ENCODE data around the gene STMN3.

The STMN3 gene

GRCh38 chr20:63653041-63653973 lies at the start of gene STMN3:
Gene STMN3 (minus strand): TSS chr20:63653424. CDS start chr20:63653345, 79 bp downstream.
- H3K9ac ChIP-seq (ENCODE audit: insufficient read length, low read depth) = peak within 1 kb of the TSS; percentile 76
- peaks cover 9% of the 10 kb centered on the region for H3K27me3 ChIP-seq (ENCODE audit: insufficient read depth, insufficient read length)
- no peak for TF ChIP-seq YY1 (IDR thresholded peaks at IDR 0.05; ENCODE audit: insufficient read depth, insufficient read length)
- no peak for TF ChIP-seq SUZ12 (IDR thresholded peaks at IDR 0.05; ENCODE audit: extremely low read depth, insufficient read depth, insufficient read length)
- TF ChIP-seq ZNF274 (IDR thresholded peaks at IDR 0.05; ENCODE audit: low read depth, low read length) = no peak
- no peaks in the 10 kb centered on the region for H3K9me3 ChIP-seq (ENCODE audit: insufficient read depth, low read length)
- peak; percentile 94 for DNase-seq (ENCODE audit: low read depth, low spot score)
- peaks cover 4% of the 10 kb centered on the region for H3K36me3 ChIP-seq (ENCODE audit: insufficient read depth, insufficient read length, low read length)
- H3K4me3 ChIP-seq (ENCODE audit: insufficient read length, low read depth) = peak within 1 kb of the TSS; percentile 57
- H3K4me1 ChIP-seq (ENCODE audit: insufficient read depth, insufficient read length) = peaks cover 24% of the 10 kb centered on the region

GRCh38 chr20:63702036-63702665 lies 48.9 kb upstream of the STMN3 start:
- TF ChIP-seq SUZ12 (IDR thresholded peaks at IDR 0.05; ENCODE audit: extremely low read depth, insufficient read depth, insufficient read length) (no peak), ZNF274 (IDR thresholded peaks at IDR 0.05; ENCODE audit: low read depth, low read length) (no peak), YY1 (IDR thresholded peaks at IDR 0.05; ENCODE audit: insufficient read depth, insufficient read length) (no peak)
- Histone ChIP-seq H3K36me3 (ENCODE audit: insufficient read depth, insufficient read length, low read length) (peaks cover 93% of the 10 kb centered on the region), H3K27me3 (ENCODE audit: insufficient read depth, insufficient read length) (no peaks in the 10 kb centered on the region), H3K9ac (ENCODE audit: insufficient read length, low read depth) (no peak overlapping the region), H3K4me3 (ENCODE audit: insufficient read length, low read depth) (no peak overlapping the region), H3K4me1 (ENCODE audit: insufficient read depth, insufficient read length) (peaks cover 34% of the 10 kb centered on the region), H3K9me3 (ENCODE audit: insufficient read depth, low read length) (no peaks in the 10 kb centered on the region)
- DNase-seq (ENCODE audit: low read depth, low spot score) = no peak

- TF ChIP-seq SUZ12 (IDR thresholded peaks at IDR 0.05; ENCODE audit: extremely low read depth, insufficient read depth, insufficient read length) (no peak), YY1 (IDR thresholded peaks at IDR 0.05; ENCODE audit: insufficient read depth, insufficient read length) (no peak)
- Histone ChIP-seq H3K4me1 (ENCODE audit: insufficient read depth, insufficient read length) (peaks cover 36% of the 10 kb centered on the region), H3K36me3 (ENCODE audit: insufficient read depth, insufficient read length, low read length) (peaks cover 96% of the 10 kb centered on the region), H3K9me3 (ENCODE audit: insufficient read depth, low read length) (no peaks in the 10 kb centered on the region), H3K4me3 (ENCODE audit: insufficient read length, low read depth) (no peak overlapping the region), H3K9ac (ENCODE audit: insufficient read length, low read depth) (no peak overlapping the region), H3K27me3 (ENCODE audit: insufficient read depth, insufficient read length) (no peaks in the 10 kb centered on the region)
- no peak for DNase-seq (ENCODE audit: low read depth, low spot score)
These were observed 48.3 kb upstream of the STMN3 start for GRCh38 chr20:63701329-63702035.

GRCh38 chr20:63701051-63701328 lies 47.8 kb upstream of the STMN3 start:
- Histone ChIP-seq H3K27me3 (ENCODE audit: insufficient read depth, insufficient read length) (no peaks in the 10 kb centered on the region), H3K9ac (ENCODE audit: insufficient read length, low read depth) (no peak overlapping the region), H3K36me3 (ENCODE audit: insufficient read depth, insufficient read length, low read length) (peaks cover 95% of the 10 kb centered on the region), H3K4me1 (ENCODE audit: insufficient read depth, insufficient read length) (peaks cover 31% of the 10 kb centered on the region), H3K9me3 (ENCODE audit: insufficient read depth, low read length) (no peaks in the 10 kb centered on the region), H3K4me3 (ENCODE audit: insufficient read length, low read depth) (no peak overlapping the region)
- no peak for DNase-seq (ENCODE audit: low read depth, low spot score)
- TF ChIP-seq ZNF274 (IDR thresholded peaks at IDR 0.05; ENCODE audit: low read depth, low read length) (no peak), YY1 (IDR thresholded peaks at IDR 0.05; ENCODE audit: insufficient read depth, insufficient read length) (no peak), SUZ12 (IDR thresholded peaks at IDR 0.05; ENCODE audit: extremely low read depth, insufficient read depth, insufficient read length) (no peak)

- H3K4me3 ChIP-seq (ENCODE audit: insufficient read length, low read depth) = no peak overlapping the region
- H3K9me3 ChIP-seq (ENCODE audit: insufficient read depth, low read length) = no peaks in the 10 kb centered on the region
- peak overlapping the region; percentile 36 for H3K9ac ChIP-seq (ENCODE audit: insufficient read length, low read depth)
- H3K4me1 ChIP-seq (ENCODE audit: insufficient read depth, insufficient read length) = peaks cover 31% of the 10 kb centered on the region
- H3K36me3 ChIP-seq (ENCODE audit: insufficient read depth, insufficient read length, low read length) = peaks cover 95% of the 10 kb centered on the region
- no peak for TF ChIP-seq SUZ12 (IDR thresholded peaks at IDR 0.05; ENCODE audit: extremely low read depth, insufficient read depth, insufficient read length)
- TF ChIP-seq ZNF274 (IDR thresholded peaks at IDR 0.05; ENCODE audit: low read depth, low read length) = no peak
- no peak for TF ChIP-seq YY1 (IDR thresholded peaks at IDR 0.05; ENCODE audit: insufficient read depth, insufficient read length)
- no peaks in the 10 kb centered on the region for H3K27me3 ChIP-seq (ENCODE audit: insufficient read depth, insufficient read length)
- DNase-seq (ENCODE audit: low read depth, low spot score) = no peak
These were observed 47.2 kb upstream of the STMN3 start for GRCh38 chr20:63700199-63701050.

GRCh38 chr20:63699466-63700198 lies 46.4 kb upstream of the STMN3 start:
- Histone ChIP-seq H3K4me3 (ENCODE audit: insufficient read length, low read depth) (no peak overlapping the region), H3K9me3 (ENCODE audit: insufficient read depth, low read length) (peaks cover 2% of the 10 kb centered on the region; the same call in 1 of the 2 replicates), H3K27me3 (ENCODE audit: insufficient read depth, insufficient read length) (no peaks in the 10 kb centered on the region), H3K9ac (ENCODE audit: insufficient read length, low read depth) (peak overlapping the region; percentile 17), H3K36me3 (ENCODE audit: insufficient read depth, insufficient read length, low read length) (peaks cover 94% of the 10 kb centered on the region), H3K4me1 (ENCODE audit: insufficient read depth, insufficient read length) (peaks cover 31% of the 10 kb centered on the region)
- TF ChIP-seq ZNF274 (IDR thresholded peaks at IDR 0.05; ENCODE audit: low read depth, low read length) = no peak
- TF ChIP-seq YY1 (IDR thresholded peaks at IDR 0.05; ENCODE audit: insufficient read depth, insufficient read length) = no peak
- no peak for TF ChIP-seq SUZ12 (IDR thresholded peaks at IDR 0.05; ENCODE audit: extremely low read depth, insufficient read depth, insufficient read length)
- no peak for DNase-seq (ENCODE audit: low read depth, low spot score)

Data from NT2/D1 (cell line).